C4-2B (cell line): ENCODE results near the gene TFB1M.

Experiments used
- CTCF ChIP-seq: fragments of 450-650 bp; conservative IDR thresholded peaks from 2 replicates; pipeline ENCODE4 v1.5.1; 2017; ENCODE audit warnings: mild to moderate bottlenecking
- ZFX ChIP-seq: fragments of 450-650 bp; IDR thresholded peaks from 2 replicates; pipeline ENCODE4 v1.6.1; 2017

DNA sequence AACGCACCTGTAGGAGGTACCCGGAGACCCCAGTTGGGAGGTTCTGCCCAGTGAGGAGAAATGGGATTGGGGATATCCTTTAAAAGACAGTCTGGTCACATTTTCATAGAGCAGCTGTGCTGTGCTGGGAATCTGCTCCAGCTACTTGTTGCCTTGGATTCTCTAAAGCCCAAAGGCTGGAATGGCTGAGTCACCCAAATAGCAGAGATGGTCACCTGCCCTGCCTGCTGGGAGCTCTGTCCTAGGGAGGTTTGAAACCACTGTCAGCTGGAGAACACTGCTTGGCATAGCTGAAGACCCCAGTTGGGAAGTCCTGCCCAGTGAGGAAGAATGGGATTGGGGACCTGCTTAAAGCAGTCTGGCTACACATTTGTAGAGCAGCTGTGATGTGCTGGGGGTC lies 34.8 kb upstream of the TFB1M start:
- TF ChIP-seq CTCF (no peak), ZFX (no peak)
